Dedifferentiated amniotic fluid mesenchymal stem cell (primary cell): ENCODE results near the gene LYSMD2.

ENCODE experiments used
- DNase-seq: peaks from one replicate; pipeline ENCODE4 v3.0.0-alpha.2; 2016; ENCODE audit errors: extremely low spot score

The LYSMD2 gene

GRCh38 chr15:51751697-51752683 lies 14.5 kb upstream of the LYSMD2 start:
- peak; percentile 25 for DNase-seq

GRCh38 chr15:51750792-51751696 lies 13.6 kb upstream of the LYSMD2 start, which contains the start of gene TMOD2:
Gene TMOD2 (plus strand): TSS chr15:51751597. CDS start chr15:51766442, 14,845 bp downstream.
- no peak for DNase-seq

GRCh38 chr15:51750186-51750585 lies 12.7 kb upstream of the LYSMD2 start:
- DNase-seq = no peak

GRCh38 chr15:51749307-51749706 lies 11.9 kb upstream of the LYSMD2 start:
- DNase-seq = no peak

- DNase-seq = no peak
Measured at GRCh38 chr15:51739061-51739712, 1.7 kb upstream of the LYSMD2 start.

- no peak for DNase-seq
Measured at GRCh38 chr15:51738553-51738952, 1.1 kb upstream of the LYSMD2 start.

- no peak for DNase-seq
Measured at GRCh38 chr15:51736751-51737521, 519 bp downstream of the LYSMD2 start.

GRCh38 chr15:51736069-51736468 lies 1.4 kb downstream of the LYSMD2 start:
- DNase-seq = no peak

GRCh38 chr15:51735228-51736010 lies 2.0 kb downstream of the LYSMD2 start:
- no peak for DNase-seq

- DNase-seq = no peak
Measured at GRCh38 chr15:51732646-51733045, 4.8 kb downstream of the LYSMD2 start.

- DNase-seq = no peak
Measured at GRCh38 chr15:51731549-51732267, 5.7 kb downstream of the LYSMD2 start.

GRCh38 chr15:51727141-51727897 lies 10.1 kb downstream of the LYSMD2 start:
- DNase-seq = no peak

GRCh38 chr15:51726302-51727073 lies 11.0 kb downstream of the LYSMD2 start:
- peak; percentile 73 for DNase-seq

- DNase-seq = no peak
Measured at GRCh38 chr15:51724673-51725072, 12.8 kb downstream of the LYSMD2 start.

- DNase-seq = no peak
Measured at GRCh38 chr15:51724199-51724598, 13.3 kb downstream of the LYSMD2 start.

- no peak for DNase-seq
Measured at GRCh38 chr15:51721199-51721960, 16.1 kb downstream of the LYSMD2 start.
